ENCODE data around the gene NBEAL1.
"Not testable (repeated sequence)": the region's sequence is repeated elsewhere in the genome, so short reads cannot be mapped to it uniquely, and the experiment has no call there.

The NBEAL1 gene

GRCh38 chr2:203185864-203186263 is 171.2 kb downstream of the NBEAL1 start:
- no peaks in the 10 kb centered on the region for H3K27me3 ChIP-seq (ENCODE audit: insufficient read depth, low read length, poor library complexity, severe bottlenecking)
- H3K9me3 ChIP-seq (ENCODE audit: insufficient read depth, low read depth, low read length), result no peaks in the 10 kb centered on the region
- no peak overlapping the region for H2AFZ ChIP-seq (ENCODE audit: low read length)
- H4K20me1 ChIP-seq (ENCODE audit: insufficient read depth, low read length, poor library complexity, severe bottlenecking), result no peaks in the 10 kb centered on the region
- H3K4me1 ChIP-seq (ENCODE audit: insufficient read depth, low read length, poor library complexity, severe bottlenecking), result no peaks in the 10 kb centered on the region
- TF ChIP-seq EZH2phosphoT487 (IDR thresholded peaks at IDR 0.05; ENCODE audit: borderline replicate concordance), result no peak
- no peak for TF ChIP-seq CTCF (conservative IDR thresholded peaks at IDR 0.05; ENCODE audit: low read length)
- H3K4me3 ChIP-seq (ENCODE audit: low read length, poor library complexity, severe bottlenecking), result no peak overlapping the region
- no peaks in the 10 kb centered on the region for H3K79me2 ChIP-seq (ENCODE audit: insufficient read depth, low read length)
- H3K9me2 ChIP-seq (replicated peaks; ENCODE audit: low read depth, low read length), result no peaks in the 10 kb centered on the region
- no peaks in the 10 kb centered on the region for H3K36me3 ChIP-seq (ENCODE audit: insufficient read depth, low read length)
- no peak overlapping the region for H3K9ac ChIP-seq (ENCODE audit: low read depth, low read length, poor library complexity, severe bottlenecking)
- H3K4me2 ChIP-seq (ENCODE audit: low read depth, low read length, poor library complexity, severe bottlenecking), result no peak overlapping the region
- H3F3A ChIP-seq (ENCODE audit: low read depth), result no peaks in the 10 kb centered on the region

DNA sequence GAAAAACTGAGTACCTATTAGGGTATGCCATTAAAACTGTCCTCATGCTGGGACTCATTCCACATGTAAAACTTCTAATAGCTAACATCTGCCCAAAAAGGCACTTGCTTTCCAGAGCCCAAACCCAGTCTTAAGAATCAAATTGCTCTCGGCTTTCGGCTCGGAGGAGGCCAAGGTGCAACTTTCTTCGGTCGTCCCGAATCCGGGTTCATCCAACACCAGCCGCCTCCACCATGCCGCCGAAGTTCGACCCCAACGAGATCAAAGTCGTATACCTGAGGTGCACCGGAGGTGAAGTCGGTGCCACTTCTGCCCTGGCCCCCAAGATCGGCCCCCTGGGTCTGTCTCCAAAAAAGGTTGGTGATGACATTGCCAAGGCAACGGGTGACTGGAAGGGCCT is 175.9 kb downstream of the NBEAL1 start:
- H4K20me1 ChIP-seq (ENCODE audit: insufficient read depth, low read length, poor library complexity, severe bottlenecking); H3K9me3 ChIP-seq (ENCODE audit: insufficient read depth, low read depth, low read length); H3K4me1 ChIP-seq (ENCODE audit: insufficient read depth, low read length, poor library complexity, severe bottlenecking); H3K79me2 ChIP-seq (ENCODE audit: insufficient read depth, low read length); H3F3A ChIP-seq (ENCODE audit: low read depth); H3K4me2 ChIP-seq (ENCODE audit: low read depth, low read length, poor library complexity, severe bottlenecking); H3K4me3 ChIP-seq (ENCODE audit: low read length, poor library complexity, severe bottlenecking); H3K9me2 ChIP-seq (replicated peaks; ENCODE audit: low read depth, low read length); H3K9ac ChIP-seq (ENCODE audit: low read depth, low read length, poor library complexity, severe bottlenecking); H3K27me3 ChIP-seq (ENCODE audit: insufficient read depth, low read length, poor library complexity, severe bottlenecking); H3K36me3 ChIP-seq (ENCODE audit: insufficient read depth, low read length); H2AFZ ChIP-seq (ENCODE audit: low read length): not testable (repeated sequence)

DNA sequence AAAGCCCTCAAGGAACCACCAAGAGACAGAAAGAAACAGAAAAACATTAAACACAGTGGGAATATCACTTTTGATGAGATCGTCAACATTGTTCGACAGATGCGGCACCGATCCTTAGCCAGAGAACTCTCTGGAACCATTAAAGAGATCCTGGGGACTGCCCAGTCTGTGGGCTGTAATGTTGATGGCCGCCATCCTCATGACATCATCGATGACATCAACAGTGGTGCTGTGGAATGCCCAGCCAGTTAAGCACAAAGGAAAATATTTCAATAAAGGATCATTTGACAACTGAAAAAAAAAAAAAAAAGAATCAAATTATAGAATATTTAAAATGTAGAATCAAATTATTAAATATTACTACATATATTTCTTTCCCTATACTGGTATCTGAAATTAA is 176.4 kb downstream of the NBEAL1 start:
- H3K36me3 ChIP-seq (ENCODE audit: insufficient read depth, low read length); H2AFZ ChIP-seq (ENCODE audit: low read length); H3F3A ChIP-seq (ENCODE audit: low read depth); H4K20me1 ChIP-seq (ENCODE audit: insufficient read depth, low read length, poor library complexity, severe bottlenecking); H3K4me3 ChIP-seq (ENCODE audit: low read length, poor library complexity, severe bottlenecking); H3K27me3 ChIP-seq (ENCODE audit: insufficient read depth, low read length, poor library complexity, severe bottlenecking); H3K9me3 ChIP-seq (ENCODE audit: insufficient read depth, low read depth, low read length); H3K4me1 ChIP-seq (ENCODE audit: insufficient read depth, low read length, poor library complexity, severe bottlenecking); H3K79me2 ChIP-seq (ENCODE audit: insufficient read depth, low read length); H3K9ac ChIP-seq (ENCODE audit: low read depth, low read length, poor library complexity, severe bottlenecking); H3K4me2 ChIP-seq (ENCODE audit: low read depth, low read length, poor library complexity, severe bottlenecking); H3K9me2 ChIP-seq (replicated peaks; ENCODE audit: low read depth, low read length): not testable (repeated sequence)

GRCh38 chr2:203191961-203192360 is 177.3 kb downstream of the NBEAL1 start:
- no peak overlapping the region for H2AFZ ChIP-seq (ENCODE audit: low read length)
- no peaks in the 10 kb centered on the region for H3K4me1 ChIP-seq (ENCODE audit: insufficient read depth, low read length, poor library complexity, severe bottlenecking)
- H3K9ac ChIP-seq (ENCODE audit: low read depth, low read length, poor library complexity, severe bottlenecking), result no peak overlapping the region
- no peaks in the 10 kb centered on the region for H3K9me2 ChIP-seq (replicated peaks; ENCODE audit: low read depth, low read length)
- no peaks in the 10 kb centered on the region for H3F3A ChIP-seq (ENCODE audit: low read depth)
- H4K20me1 ChIP-seq (ENCODE audit: insufficient read depth, low read length, poor library complexity, severe bottlenecking), result no peaks in the 10 kb centered on the region
- TF ChIP-seq CTCF (conservative IDR thresholded peaks at IDR 0.05; ENCODE audit: low read length) (no peak), EZH2phosphoT487 (IDR thresholded peaks at IDR 0.05; ENCODE audit: borderline replicate concordance) (no peak)
- H3K27me3 ChIP-seq (ENCODE audit: insufficient read depth, low read length, poor library complexity, severe bottlenecking), result no peaks in the 10 kb centered on the region
- H3K9me3 ChIP-seq (ENCODE audit: insufficient read depth, low read depth, low read length), result no peaks in the 10 kb centered on the region
- no peak overlapping the region for H3K4me2 ChIP-seq (ENCODE audit: low read depth, low read length, poor library complexity, severe bottlenecking)
- no peaks in the 10 kb centered on the region for H3K36me3 ChIP-seq (ENCODE audit: insufficient read depth, low read length)
- H3K4me3 ChIP-seq (ENCODE audit: low read length, poor library complexity, severe bottlenecking), result no peak overlapping the region
- H3K79me2 ChIP-seq (ENCODE audit: insufficient read depth, low read length), result no peaks in the 10 kb centered on the region
